GM20000 (cell line): ENCODE results near the gene TNFSF8.

ENCODE experiments used
- DNase-seq: peaks from one replicate; pipeline ENCODE4 v3.0.0; 2012; ENCODE audit warnings: low spot score
- TF ChIP-seq, protein P1 (sequence below): IDR thresholded peaks from 2 replicates; pipeline ENCODE4 v1.5.1; 2012; ENCODE audit warnings: mild to moderate bottlenecking, control low read depth; ENCODE audit errors: extremely low read depth, missing control alignments

Gene TNFSF8

DNA sequence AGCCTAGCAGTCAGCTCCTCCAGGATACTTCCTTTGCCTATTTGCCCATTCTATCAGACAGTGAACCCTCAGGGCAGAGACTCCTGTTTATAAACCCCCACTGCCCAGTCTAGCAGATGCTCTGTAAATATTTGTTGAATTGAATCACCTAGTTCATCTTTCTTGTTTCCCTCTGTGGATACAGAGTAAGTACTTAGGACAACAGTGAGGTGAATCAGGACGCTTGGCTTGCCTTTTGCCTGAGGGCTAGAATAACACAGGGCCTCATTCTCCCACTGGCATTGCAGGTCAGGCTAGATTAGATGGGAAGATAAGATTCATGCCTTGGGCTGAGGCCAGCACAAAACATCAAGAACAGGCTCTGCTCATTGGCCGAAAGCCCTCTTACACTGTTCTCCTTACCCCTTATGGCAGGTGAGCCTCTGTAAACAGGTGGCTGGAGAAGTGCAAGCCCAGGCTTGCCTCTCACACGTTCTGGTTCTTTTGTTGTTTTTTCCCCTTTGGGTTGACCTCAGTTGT, 22.2 kb downstream of the TNFSF8 start:
- no peak for DNase-seq

DNA sequence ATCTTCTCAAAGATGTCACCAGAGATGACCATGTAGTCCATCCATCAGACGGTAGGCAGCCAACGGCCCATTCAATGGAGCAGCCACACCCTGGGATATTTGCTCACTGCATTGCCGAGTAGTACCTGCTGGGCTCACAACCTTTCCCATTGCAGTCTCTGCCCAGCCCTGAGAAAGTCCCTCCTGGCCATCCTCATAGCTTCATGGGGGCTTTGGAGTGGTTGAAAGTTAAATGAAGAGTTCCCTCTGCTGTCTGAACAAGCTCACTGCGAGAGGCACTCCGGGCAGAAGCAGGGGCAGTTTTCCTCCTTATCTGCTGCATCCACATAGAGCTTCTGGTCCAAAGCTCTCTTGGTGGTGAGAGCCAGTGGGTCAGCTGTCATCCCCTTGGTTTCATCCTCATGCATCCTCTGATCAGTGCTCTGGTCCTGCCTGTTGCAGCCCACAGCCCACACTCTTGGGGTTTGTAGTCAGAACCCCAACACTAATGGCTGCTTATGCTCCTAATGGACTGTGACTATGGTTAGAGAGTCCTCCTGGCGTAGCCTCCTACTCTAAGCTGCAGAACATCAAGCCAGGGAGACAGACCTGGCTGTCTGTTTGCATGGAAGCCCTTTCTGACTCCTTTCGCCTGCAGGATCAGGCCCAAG, 23.3 kb downstream of the TNFSF8 start:
- DNase-seq, result peak; percentile 27
- TF ChIP-seq, protein P1, sequence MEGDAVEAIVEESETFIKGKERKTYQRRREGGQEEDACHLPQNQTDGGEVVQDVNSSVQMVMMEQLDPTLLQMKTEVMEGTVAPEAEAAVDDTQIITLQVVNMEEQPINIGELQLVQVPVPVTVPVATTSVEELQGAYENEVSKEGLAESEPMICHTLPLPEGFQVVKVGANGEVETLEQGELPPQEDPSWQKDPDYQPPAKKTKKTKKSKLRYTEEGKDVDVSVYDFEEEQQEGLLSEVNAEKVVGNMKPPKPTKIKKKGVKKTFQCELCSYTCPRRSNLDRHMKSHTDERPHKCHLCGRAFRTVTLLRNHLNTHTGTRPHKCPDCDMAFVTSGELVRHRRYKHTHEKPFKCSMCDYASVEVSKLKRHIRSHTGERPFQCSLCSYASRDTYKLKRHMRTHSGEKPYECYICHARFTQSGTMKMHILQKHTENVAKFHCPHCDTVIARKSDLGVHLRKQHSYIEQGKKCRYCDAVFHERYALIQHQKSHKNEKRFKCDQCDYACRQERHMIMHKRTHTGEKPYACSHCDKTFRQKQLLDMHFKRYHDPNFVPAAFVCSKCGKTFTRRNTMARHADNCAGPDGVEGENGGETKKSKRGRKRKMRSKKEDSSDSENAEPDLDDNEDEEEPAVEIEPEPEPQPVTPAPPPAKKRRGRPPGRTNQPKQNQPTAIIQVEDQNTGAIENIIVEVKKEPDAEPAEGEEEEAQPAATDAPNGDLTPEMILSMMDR, result peak; percentile 35

More for the DNA sequence above, 22.2 kb downstream of the TNFSF8 start:
- TF ChIP-seq, protein P1, result no peak

DNA sequence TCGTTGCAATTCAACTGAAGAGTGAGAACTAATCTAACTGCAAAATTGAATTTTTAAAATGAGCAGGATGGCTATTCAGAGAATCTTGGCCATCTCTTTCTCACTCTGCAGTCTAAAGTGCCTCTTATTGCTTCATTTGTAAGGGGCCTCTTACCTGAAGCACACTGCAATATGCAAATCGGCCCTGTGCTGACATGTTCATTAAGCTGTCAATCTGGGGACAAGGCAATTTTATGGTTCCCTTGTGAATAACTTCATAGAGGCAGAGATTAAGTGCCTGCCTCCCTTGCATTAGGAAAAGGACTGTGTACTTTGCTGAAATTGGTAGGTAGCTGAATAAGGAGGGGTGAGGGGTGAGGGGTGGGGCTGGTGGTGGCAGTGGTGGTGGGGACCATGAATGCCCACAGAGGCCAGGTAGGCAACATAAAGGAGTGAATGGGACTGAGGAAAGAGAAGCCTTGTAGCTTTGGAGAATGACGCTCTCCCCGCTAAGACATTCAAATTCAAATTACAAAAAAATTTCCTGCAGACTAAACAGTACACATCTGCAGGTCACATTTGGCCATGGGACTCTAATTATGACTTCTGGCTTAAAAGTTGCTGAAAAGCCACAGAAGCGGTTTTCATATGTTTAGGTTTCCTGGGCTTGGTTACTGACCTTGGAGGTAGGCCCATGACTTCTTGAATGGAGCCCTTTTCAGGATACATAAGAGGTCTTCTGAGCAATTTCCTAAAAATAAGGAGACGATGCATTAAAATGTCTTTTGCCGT, 25.0 kb downstream of the TNFSF8 start:
- TF ChIP-seq, protein P1, result no peak
- no peak for DNase-seq

DNA sequence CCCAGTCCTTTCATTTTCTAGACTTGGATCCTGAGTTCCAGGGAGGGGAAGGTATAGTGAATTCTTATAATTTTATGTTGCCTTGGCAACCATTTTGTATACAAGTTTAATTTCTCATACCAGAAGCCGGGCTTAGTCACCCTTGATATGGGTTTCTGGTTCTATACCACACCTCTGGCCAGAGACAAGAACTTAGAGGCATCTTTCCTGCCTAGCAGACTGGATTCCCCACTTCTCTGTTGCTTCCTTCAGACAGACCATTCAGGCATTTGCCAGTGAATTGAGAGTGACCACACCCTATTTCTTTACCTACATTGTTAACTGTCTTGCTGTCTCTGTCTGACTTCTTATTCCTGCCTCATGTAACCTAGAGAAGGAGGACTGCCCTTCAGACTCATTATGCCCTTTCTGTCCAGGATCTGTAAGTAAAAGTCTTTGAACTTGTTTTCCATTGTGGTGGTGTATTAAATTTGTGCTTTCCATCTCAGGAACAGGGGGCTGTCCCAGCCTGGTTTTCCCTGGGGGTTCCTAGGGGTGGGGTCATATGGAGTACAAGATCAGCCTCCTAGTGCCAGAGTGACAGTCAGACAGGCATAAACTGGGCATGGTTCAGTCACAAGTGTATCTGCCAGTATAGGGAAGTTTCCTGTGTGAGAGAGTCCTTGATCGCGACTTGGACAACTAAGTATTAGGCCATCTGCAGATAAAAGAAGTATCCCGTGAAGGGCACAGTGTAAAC, 27.4 kb downstream of the TNFSF8 start:
- DNase-seq, result no peak

DNA sequence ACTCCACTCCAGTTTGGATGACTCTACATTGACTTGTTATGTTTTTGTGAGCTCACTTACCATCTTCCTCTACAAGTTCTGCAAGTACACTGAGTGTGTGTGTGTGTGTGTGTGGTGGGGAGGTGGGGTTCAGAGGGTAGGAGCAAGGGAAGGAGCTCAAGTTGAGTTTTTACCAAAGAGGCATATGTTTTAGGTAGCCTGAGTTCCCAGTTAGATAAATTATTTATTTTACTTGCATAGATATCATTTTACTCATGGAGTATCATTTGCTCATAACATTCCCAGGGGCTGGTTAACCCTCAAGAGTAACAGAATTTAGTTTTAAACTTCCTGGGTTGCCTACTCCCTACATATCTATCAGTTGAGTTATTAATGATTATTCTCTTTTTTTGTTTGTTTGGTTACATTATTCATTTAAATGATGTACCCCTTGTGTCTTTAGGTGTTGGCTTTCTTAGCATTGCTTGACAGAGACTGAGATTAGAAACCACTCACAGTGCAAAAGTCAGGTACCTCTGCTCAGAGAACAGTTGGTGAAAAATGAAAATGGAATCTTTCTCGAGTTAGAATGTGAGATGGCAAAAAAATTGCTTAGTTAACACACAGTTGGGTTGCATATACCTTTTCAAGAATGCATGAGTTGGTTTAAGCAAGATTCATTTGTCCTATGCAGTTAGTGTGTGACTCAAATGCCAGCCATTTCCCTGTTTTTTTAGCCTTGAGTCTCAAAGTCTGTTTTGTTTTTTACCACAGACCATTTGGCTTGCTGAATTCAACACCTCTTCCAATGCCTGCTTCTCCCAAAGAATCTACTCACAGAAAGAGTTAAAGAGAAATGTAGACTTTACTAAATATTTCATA, 29.2 kb downstream of the TNFSF8 start:
- no peak for DNase-seq

More for the DNA sequence above, 27.4 kb downstream of the TNFSF8 start:
- TF ChIP-seq, protein P1, result no peak

DNA sequence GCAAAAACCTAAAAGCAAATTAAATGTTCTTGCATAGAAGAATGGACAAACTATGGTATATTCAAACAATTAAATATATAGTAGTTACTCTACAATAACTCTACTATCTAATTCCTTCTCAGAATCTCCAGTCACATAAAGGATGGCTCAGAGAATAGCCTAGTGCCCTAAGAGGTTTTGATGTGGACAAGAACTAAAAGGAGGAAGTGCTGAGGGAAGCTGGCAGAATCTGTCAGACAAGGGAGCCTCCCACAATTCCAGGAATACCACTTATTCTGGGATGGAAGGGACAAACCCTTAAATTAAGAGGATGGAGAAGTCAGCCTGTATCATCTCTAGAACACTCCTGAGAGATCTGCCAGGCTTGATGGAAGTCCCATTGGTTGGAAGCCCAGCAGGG, 30.4 kb downstream of the TNFSF8 start:
- TF ChIP-seq, protein P1, result no peak
- no peak for DNase-seq

More for the DNA sequence above, 29.2 kb downstream of the TNFSF8 start:
- TF ChIP-seq, protein P1, result no peak
